ENCODE results near the gene CMBL.
"Not testable (repeated sequence)": the region's sequence is repeated elsewhere in the genome, so short reads cannot be mapped to it uniquely, and the experiment has no call there.

The CMBL gene

DNA sequence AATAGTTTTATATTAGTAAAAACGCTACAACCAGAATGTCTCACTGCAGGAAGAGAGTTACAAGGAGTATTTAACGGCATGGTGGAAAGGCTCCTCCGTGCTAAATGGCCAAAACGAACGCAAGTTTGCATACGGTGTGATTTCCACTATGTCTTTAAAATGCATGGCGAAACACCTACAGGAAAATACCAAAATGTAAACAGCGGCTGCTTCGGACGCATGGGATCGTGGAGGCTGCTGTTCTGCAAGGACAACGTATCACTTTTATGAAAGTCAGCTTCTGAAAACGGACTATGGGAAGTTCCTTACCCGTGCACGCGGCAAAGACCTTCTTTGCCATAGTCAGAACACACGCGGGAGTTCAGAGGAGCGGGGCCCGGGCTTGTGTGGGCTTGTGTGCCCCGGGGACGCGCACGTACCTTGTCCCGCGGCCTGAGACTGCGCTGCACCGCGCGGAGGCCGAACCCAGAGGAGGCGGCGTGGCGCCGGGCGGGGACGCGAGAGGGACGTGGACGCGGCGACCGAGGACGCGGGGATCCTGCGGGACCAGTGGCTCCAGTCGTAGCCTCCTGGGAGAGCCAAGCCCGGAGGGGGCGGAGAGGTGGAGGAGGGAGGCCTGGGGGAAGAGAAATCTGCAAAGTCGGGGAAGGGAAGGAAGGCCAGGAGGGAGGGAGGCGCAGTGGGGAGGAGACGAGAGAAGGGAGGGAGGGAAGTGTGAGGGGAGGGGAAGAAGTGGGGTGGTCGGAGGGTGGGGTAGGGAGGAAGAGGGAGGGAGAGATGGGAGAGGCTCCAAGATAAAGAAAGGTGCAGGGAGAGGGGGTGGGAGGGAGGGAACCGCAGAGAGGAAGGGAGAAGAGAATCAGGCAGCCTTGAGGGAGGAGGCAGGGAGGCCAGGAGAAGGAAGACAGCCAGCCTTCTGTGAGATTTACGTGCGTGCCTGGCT is at the start of gene CMBL:
Gene CMBL, minus strand, starts transcription at position 697 of the 943 bp plus-strand sequence. CDS start 17,140 bp downstream, outside the sequence.
- DNase-seq (ENCODE audit: low read depth in 3 of 3), result peak in 1 of 3 experiments; percentile 26

DNA sequence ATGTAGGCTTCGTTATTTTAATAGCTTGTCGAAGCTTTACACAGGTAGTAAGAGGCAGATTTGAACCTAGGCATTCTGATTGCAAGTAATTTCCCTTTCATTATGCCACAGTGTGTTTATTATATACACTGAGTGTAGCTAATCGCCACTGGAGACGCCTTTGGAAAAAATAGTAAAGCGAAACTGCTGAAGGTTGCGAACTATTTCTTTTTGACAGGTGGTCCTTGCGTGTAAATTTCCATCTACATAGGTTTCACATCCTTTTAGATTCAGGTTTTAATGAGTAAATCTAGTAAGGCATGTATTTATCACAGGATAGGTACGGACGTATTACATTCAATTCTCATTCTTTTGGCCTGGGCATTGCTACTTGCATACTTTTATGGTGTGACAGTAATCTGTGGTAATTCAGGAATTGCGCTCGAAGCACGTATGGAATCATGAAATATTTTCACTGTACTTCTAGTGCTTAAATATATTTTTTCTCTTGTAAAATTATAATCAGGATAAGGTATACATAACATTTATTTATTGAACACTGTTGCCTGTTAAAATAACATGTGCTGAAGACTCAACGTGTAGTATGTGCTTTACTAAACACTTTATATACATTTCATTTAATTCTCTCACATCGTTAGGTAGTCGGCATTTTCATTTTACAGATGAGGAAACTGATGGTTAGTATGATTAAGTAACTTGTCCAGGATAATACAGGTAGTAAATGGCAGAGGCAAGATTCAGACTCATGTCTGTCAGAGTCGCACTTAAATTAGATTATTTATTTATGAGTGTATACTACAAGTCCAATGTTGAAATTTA is 47.6 kb upstream of the CMBL start:
- DNase-seq (ENCODE audit: low read depth in 3 of 3), result no peak

DNA sequence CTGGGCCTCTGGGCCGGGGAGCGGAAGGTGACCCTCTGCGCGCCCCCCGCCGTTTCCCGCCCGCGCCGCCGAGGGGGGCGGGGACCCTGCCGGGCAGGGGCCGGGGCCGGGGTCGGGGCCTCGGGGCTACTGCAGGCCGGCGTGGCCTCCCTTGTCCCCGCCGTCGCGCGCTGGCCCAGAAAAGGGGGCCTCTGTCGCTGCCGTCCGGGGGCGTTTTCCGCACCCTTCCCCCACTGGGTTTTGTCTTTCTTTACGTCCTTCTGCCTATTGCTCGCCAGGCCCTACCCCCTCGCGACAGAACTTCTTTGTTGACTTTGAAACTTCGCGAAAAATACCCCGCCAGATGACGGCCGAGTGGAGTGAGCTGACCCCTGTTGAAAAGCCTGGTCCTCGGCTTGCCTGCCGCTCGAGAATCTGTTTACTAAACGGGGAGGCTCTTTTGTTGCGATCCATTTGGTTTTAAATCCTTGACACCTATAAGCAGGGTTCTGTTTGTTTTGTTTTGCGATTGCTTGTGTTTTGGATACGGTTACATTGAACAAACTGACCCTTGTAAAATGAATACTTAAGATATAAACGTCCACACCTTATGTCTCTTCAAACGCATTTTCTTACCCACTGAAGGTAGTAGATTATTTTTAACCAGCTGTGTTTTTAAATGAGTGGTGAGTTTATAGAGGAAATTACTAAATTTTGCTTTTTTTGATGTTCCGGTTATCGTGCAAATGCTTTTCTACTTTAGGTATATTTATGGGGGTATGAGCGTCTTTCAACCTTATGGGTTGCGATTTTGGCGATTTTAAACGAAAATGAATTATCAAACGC is 46.6 kb upstream of the CMBL start:
- peak in 2 of 3 experiments; percentile 23 to 28 for DNase-seq (ENCODE audit: low read depth in 3 of 3)

DNA sequence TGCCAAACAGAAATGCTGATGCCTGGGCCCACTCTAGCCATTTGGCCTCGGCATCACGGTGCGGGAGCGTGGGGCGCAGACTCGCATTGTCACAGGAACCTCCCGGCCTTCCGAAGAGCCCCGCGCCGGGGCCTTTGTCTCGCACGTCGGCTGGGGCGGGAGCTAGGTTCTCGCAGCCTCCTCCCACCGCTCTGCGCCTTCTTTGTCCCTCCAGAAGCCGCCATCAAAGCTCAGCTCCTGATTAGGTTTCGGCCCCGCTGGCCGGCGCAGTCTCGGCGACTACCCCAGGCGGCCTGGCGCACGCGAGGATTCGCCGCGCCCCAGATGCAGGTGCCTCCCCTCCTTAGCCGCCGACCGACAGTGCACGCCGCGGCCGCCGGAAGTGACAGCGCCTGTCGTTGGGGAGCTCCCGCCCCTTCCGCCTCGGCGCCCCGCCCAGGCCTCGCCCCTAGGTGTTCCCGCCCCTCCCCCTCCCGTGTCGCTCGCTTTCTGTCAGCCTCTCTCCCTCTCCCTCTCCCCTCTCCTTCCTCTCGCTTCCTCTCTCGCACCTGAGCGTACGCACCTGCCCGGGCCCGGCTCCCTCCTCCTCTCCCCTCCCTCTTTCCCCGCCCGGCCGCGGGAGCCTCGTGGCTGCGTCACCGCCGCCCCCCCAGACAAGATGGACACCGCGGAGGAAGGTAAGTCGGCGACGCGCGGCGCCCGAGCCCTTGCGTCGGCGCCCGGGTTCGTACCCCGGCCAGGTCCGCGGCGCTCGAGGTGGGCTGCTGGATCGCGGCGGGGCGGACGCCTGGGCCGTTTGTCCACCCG is 45.7 kb upstream of the CMBL start, which contains the start of gene MARCHF6:
Gene MARCHF6, plus strand, starts transcription at position 455 of the 807 bp plus-strand sequence. Its CDS starts 204 bp downstream, at position 659.
- peak; percentile 91 to 94 (median 93) for DNase-seq (ENCODE audit: low read depth in 3 of 3)

DNA sequence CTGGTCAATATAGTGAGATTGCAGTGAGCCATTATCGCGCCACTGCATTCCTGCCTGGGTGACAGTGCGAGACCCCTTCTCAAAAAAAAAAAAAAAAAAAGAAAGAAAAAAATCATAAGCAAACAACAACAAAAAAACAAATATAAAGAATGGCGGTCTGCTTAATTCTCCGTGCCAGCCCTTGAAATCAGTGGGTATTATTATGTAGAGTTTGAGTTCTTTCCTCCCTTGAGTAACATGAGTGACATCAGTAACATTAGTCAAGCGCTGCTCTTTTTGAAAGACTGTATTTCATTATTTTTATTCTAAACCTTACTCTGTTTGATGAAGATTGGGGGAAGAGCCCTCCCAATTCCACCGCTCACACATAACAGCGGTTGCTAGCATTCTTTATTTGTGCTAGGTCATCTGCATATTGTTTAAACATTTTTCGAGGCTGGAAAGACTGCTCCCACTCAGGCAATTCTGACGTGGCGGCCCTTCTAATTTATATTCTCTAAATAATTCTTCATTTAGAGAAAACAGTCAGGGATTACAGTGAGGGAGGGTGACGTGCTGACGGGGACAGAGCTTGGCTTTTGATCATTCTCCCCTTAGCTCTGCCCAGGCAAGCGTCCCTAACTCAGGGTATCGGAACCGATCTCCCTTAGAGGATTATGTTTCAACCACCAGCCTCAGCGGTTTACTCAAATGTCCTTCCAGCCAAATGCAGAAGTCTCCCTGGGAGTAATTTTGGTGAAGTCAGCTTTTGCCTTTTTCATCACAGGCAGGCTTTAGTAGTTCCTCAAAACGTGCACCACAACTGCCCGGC is 44.9 kb upstream of the CMBL start:
- peak in 2 of 3 experiments; percentile 33 to 39 for DNase-seq (ENCODE audit: low read depth in 3 of 3)

GRCh38 chr5:10351919-10352318 is 44.2 kb upstream of the CMBL start:
- DNase-seq (ENCODE audit: low read depth in 3 of 3), result no peak

- DNase-seq (ENCODE audit: low read depth in 3 of 3), result no peak
Observed at GRCh38 chr5:10351199-10351905, 43.6 kb upstream of the CMBL start.

DNA sequence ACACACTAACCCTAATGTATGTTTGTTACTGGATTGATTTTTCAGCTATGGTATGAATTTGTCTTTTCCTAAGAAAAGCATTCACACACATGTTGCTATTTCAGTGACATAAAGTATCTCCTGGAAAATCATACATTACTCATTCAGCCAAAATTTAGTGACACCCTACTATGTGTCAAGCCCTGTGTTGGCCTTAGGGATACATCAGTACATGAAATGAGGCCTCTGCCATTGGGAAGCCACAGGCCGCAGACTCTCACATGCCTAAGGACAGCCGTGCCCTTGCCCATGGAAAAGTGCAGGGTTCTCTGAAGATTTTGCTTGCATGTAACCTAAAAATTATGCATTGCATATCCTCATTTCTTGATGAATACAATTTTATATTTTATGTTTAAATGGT is 40.6 kb upstream of the CMBL start:
- DNase-seq (ENCODE audit: low read depth in 3 of 3), result no peak

- not testable (repeated sequence) for DNase-seq (ENCODE audit: low read depth in 3 of 3)
Observed at GRCh38 chr5:10344461-10345106, 36.9 kb upstream of the CMBL start.

DNA sequence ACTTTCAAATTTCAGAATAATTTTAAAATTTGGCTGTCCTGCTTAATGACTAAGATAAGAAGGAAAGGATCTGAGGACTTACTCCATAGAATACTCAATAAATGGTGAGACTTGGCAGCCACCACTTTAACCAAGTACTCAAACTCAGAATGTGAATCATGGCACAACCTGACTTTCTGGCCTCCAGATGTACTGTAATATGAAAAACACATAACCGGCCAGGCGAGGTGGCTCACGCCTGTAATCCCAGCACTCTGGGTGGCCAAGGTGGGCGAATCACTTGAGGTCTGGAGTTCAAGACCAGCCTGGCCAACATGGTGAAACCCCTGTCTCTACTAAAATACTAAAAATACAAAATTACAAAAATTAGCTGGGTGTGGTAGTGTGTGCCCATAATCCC is 35.8 kb upstream of the CMBL start:
- no peak for DNase-seq (ENCODE audit: low read depth in 3 of 3)

DNA sequence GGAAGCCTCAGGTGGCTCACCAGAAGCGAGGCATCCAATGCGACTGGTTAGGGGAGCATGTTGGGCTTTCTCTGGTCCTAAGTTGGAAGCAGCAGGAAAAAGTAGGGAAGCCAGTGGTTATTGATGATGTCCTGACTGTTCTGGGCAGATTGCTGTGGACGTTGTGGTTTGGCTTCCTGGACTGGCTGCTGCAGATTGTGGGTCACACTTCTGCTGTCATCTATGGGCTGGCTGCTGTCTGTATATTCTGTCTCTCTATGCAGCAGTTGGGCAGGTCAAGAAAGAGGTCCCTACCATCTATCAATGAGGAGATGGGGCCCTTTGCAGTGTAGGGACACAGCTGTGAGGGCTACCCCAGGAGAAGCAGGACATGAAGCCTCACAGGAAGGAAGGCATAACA is 32.3 kb upstream of the CMBL start:
- DNase-seq (ENCODE audit: low read depth in 3 of 3), result no peak

DNA sequence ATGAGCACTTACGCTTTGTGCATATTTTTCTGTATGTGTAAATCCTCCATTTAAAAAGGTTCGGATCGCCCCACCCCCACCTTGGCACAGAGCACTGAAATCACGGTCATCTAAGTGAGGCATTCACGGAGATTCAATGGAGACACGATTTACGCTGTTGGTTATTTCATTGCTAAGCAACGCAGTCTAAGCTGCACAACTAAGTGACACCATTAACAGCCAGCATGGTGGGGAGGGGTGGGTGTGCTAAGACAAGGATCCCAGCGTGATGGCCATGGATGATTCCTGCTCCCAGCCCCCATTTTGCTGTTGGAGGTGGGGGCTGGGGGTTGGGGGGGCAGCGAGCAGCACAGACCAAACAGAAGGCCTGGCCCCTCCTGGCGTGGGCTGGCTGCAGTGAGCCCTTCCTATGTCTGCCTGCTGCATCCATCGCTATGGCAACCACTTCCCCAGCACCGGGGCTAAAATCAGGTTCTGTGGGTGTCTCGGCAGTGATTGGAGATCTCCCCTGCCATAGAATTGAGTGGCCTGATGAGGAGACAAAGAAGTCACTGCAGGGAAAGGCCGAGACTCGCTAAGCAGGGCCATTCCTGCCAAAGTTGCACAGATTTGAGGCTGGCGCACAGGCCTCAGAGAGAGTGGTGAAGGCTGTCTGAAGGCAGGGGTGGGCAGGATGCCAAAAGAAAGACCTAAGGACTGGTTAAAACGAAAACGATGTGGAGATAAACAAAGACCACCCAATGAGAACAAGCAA is 31.5 kb upstream of the CMBL start:
- DNase-seq (ENCODE audit: low read depth in 3 of 3), result no peak

GRCh38 chr5:10338686-10339057 is 31.0 kb upstream of the CMBL start:
- no peak for DNase-seq (ENCODE audit: low read depth in 3 of 3)

DNA sequence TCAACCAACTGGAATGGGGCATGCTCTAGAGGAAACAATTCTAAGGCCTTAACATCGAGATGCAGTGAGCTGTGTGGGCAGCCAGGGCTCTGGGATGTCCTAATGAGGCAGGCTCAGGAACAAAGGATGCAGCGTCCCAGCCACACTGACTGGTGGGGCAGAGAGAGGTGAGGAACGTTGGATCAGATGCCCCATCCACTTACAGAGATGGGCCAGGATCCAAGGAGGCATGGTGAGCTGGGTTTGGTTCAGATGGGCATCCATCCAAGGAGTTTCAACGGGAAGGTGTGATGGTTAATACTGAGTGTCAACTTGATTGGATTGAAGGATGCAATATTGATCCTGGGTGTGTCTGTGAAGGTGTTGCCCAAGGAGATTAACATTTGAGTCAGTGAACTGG is 30.3 kb upstream of the CMBL start:
- no peak for DNase-seq (ENCODE audit: low read depth in 3 of 3)

- DNase-seq (ENCODE audit: low read depth in 3 of 3), result no peak
Observed at GRCh38 chr5:10337107-10337506, 29.4 kb upstream of the CMBL start.

DNA sequence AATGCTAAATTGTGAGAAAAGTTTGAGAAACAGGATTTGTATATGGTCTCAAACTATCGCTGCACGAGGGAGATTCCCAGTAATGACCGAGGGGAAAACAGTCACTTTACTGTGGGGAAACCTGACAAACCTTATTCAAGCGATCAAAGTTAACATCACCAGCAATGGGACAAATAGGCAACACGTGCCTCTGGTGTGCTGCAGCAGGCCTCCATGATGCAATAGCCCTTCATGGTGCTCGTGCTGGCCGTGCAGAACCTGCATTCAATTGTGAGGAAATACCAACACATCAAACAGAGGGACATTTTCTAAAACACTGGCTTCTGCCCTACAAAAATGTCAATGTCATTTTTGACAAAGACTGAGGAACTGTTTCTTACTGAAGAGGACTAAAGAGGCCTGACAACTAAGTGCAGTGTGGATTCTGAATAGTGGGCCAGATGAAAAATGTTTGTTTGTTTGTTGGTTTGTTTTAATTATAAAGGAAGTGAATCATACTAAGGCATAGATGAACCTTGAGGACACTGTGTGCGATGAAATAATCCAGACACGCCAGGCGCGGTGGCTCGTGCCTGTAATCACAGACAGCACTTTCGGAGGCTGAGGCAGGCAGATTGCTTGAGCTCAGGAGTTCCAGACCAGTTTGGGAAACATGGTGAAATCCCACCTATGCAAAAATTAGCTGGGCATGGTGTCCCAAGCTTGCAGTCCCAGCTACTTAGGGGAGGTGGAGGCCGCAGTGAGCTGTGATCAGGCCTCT is 28.2 kb upstream of the CMBL start:
- no peak for DNase-seq (ENCODE audit: low read depth in 3 of 3)

GRCh38 chr5:10334831-10335230 is 27.1 kb upstream of the CMBL start:
- DNase-seq (ENCODE audit: low read depth in 3 of 3), result no peak
